NCI-H2171 treated with DMSO at 0.1 percent for 48 hours (cell line): Measurements from ENCODE around the gene SETBP1.

Source experiments
- DNase-seq: peaks from one replicate; lab custom pipeline; 2025; lab: John Stamatoyannopoulos, UW

SETBP1 gene

DNA sequence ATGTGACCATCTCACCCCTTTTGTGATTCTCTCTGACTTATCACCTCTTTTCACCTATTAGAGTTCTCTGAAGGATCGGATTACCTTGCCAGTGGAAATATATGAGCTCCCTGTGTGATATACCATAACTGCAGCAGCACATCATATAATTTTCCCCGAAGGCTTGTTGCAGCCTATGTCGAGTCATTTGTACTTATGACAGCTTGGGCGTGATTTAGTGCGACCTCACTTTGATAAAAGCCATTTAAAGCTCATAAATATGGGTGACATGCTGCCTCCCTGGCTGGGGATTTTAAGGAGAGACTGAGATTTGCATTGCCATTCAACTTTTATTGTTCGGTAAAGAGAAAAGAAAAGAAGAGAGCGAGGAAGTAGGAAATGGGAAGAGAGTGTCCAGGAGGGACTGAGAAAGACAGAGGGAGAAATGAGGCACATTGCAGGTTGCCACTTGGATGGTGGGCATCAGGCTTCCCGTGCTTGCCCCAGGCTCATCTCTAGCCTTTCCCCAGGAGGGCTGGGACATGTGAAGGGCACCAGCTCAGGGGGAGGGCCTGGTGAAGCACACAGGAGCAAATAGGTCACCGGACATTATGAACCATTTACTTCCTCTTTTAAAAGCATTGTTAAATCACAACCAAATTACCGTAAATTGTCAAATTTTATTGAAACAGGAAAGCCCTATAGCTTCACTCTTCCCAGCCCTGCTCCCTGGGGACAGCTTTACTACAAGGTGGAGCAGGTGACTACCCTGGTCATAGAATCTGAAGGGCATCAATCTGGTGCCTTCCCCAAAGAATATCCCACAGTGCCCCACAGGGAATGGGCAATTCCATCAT is 161.3 kb downstream of the SETBP1 start:
- peak; percentile 11 for DNase-seq

DNA sequence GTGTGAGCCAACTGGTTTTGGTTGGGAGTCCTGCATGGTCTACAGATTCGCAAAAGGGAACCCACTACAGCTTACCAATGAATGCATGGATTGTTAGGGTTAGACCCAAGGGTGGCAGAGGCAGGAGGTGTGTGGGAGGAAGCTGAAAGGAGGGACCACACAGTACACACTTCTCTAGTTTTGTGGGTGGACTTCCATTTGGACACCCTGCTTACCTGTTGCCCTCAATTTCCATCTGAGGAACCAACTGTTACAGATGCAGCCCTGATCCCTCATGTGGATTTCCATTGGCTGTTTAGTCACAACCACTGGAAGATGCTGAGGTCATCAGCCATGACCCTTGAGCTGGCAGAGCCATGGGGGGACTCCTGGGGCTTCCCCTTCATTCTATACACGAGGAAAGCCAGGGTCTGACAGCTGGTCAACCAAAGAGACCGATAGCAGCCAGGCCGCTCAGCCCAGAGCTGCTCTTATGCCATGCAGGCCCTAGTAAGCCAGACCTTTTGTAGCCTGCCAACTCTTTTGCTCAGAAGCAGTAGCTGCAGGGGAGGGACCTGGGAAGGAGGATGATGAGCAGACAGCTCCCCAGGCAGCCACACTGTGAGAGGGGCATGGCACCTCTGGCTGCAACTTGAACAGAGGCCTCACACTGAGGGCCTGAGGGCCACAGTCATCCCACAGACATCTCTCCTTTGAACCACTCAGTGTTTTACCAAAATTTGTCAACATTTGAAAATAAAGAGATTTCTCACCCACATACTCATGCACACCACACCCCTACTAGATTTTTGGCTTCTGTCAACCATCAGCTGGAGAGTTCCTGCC is 162.1 kb downstream of the SETBP1 start:
- DNase-seq, result no peak

DNA sequence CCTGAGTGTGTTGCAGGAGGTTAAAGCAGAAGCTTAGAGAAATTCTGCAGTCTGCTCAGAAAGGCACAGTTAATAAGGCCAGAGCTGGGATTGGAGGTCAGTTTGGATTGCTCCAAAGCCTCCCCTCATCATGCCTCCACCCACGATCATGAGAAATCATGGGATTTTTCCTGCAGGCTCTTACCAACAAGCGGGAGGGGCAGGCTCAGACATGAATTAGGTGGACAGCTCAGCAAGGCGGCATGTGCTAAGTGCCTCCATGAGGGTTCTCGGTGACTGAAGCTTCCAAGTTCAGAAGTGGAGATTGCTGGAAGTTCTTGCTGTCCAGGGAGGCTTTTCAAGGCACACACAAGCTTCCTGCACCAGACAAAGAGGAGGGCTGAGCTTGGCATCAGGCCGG is 163.8 kb downstream of the SETBP1 start:
- DNase-seq, result no peak

DNA sequence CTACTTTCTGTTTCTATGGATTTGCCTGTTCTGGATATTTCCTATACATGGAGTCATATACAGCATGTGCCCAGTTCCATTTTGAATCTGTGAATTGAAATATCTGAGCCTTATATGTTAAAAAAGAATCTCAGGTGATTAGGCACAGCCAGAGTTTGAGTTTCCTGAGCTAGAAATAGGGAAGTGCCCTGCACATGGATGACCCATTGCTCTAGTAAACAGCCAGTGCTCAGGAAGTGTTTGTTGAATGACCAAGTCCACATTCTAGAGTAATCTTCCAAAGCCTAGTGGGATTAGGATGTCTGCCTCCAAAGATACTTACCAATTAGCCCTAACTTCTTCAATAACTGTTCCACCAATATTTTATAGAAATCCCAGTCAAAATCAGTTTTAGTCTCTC is 165.8 kb downstream of the SETBP1 start:
- no peak for DNase-seq

DNA sequence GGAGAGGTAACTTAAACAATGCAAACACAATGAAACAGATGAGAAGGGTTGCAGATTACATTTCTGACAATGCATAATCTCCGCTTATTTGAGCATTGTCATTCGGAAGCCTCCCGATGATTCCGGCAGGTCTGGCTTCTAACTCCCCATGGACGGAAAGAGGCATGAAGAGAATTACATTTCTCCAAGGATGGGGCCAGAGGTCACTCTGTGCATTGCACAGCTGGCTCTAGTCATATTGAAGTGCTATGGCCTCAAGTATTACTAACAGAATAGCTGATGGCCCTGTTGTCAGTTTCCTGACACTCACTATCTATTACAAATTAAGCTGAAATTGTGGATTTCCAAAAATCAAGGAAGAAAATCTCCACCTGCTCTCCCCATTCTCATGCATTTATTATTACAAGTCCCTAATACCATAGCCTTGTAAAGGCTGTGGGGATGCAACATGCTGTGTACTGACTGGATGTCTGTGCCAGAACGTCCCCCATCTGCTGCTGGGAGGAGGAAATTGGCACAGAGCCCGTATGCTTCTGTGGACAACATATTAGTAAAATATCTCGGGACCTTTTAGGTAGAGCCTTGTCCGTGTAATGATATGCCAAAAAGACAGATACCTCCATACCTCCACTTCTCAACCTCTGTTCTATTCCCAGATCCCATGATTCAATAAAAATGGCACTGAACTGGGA is 168.1 kb downstream of the SETBP1 start:
- DNase-seq, result peak; percentile 75

DNA sequence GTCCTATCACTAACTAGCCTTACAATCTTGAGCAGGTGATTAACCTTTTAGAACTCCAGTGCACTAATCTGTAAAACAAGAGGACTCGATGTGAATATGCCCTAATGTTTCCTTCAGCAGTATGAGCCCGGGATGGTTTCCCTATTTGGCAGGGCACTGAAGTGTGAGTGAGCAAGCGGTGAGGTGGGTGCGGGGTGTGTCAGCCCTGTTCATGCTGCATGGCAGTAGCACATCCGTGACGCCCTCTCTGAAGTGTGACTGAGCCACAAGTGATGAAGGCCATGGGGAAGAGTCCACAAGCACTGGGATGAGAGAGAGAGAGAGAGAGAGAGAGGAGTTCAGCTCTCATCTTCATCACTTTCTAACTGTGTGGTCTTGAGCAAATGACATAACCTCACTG is 168.7 kb downstream of the SETBP1 start:
- DNase-seq, result no peak

DNA sequence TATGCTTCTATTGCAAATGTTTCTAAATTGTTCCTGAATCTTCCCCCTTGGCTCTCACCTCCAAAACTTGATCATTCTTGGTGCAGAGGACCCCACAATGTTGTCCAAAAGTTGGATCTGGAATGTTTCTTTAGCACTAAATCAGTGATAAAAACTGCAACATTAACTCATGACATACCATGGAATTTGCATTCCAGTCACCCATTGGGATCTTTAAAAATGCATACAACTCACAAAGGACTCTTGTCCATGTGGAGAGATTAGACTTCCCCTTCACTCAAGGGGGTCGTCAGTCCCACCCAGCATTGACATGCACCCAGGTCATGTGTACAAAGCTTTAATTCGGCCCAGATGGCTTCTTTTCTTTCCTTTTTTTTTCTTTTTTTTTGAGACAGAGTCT is 169.3 kb downstream of the SETBP1 start:
- no peak for DNase-seq

DNA sequence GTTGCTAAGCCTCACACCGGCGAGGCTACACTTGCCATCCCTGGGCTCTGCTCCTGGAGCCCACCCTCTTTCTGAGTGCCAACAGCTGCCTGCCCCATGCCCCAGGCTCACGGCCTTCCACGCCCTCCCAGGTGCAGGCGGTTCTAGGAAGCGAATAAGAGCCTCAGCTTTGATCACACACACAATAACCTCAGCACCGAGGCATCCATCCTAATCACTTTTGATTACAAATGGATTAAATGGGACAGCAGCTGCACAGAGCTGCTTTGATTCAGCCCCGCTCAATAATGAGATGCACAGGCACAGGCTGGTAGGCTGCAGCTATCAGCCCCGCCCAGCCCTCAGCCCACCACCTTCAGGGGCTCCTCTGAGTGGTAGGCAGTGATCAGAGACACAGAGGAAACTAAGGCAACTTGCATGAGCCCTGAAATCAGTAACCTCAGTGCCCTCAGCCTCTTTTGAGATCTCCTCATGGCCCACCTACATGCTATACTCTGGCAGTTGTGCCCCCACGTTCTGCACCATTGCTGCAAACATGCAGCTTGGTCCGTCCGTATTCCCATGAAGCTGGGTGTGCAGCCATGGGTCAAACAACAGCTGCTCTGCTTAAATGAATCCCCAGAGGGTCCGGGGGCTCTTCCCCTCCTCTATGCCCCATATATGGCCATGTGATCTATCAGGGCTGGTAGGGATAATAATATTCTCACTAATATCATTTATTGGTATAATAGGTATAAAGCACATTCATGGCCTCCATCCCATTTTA is 171.4 kb downstream of the SETBP1 start:
- DNase-seq, result no peak

DNA sequence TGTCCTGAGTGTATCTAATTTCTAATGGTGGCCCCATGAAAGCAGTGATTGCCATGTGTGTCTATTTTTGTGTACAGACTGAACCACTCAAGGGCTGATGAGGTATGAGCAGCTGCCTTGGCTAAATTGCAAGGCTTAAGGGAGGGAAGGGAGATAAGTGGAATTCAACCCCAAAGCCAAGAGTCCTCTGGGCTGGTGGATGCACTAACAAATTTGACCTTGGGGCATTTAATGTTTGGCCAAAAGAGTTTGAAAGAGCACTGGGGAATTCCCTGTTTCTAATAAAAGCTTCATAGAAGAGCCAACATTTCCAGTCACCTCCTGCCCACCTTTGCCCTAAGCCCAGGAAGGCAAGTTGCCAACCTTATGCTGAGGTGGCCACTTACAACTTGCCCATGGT is 172.1 kb downstream of the SETBP1 start:
- peak; percentile 19 for DNase-seq

DNA sequence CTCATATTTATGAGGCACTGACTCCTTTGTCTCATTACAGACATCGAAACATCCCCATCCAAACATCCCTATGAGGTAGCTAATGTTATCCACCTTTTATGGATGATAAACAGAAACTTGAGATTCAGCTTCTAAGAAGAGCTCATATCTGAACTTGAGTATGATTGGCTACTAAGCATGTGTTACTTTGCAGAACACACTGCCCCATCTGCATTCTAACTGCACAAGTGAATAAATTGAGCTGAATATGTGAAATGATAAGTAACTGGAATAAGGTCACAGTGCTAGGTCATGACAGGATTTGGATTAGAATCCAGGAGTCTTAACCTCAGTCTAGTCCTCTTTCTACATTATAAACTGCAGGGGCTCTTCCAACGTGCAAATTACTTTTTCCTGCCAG is 172.7 kb downstream of the SETBP1 start:
- no peak for DNase-seq

DNA sequence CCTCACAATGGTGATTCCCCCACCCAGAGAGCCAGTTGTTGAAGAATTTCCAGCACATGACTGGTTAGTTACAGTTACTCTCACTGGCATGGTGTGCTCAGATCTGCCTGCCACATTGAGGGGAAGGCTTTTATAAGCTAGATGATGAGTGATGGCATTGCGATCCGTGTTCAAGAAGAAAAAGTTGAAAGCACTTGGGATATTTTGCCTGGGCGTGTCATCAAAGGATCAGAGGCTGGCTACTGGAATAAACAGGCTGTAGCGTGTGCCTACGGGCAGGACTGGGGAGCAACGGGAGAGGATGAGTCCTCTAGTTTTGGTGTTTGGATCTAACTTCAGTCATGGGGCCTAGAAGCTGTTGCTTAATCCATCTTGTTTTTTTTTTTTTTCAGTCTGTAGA is 175.0 kb downstream of the SETBP1 start:
- no peak for DNase-seq

DNA sequence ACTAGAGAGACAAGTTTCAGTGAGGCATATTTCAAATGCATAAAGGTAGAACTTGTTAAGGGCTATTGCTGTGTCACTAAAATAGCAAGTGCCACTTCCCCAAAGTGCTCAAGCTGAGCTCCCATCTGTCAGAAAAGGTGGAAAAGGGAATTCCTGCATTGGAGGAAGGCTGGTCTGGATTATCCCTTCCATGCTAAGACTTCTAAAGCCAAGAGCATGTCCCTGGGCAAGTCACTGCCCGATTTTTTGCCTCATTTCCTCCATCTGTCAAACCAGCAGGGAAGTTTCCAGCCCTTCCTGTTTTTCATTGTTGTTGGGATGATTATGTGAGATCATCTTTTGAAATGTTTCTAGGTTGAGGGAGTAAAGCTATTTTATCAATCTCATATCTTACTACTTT is 175.5 kb downstream of the SETBP1 start:
- DNase-seq, result peak; percentile 89

DNA sequence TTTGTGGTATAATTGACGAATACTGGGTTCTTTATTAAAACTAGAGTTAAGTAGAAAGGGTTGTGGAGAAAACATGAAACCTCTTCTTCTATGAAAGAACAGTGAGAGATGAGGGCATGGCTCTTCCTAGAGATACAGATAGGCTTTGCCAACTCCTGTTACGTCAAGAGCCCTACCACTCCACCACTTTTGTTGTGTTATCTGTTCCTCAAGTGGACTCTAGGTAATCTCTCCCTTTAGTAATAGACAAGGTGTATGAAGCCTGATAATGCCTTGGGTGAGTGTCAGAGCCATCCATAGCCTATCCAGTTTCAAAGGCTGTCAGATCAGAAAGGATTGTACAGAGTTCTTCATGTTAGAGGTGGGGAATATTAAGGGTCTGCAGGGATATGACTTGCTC is 176.4 kb downstream of the SETBP1 start:
- no peak for DNase-seq

DNA sequence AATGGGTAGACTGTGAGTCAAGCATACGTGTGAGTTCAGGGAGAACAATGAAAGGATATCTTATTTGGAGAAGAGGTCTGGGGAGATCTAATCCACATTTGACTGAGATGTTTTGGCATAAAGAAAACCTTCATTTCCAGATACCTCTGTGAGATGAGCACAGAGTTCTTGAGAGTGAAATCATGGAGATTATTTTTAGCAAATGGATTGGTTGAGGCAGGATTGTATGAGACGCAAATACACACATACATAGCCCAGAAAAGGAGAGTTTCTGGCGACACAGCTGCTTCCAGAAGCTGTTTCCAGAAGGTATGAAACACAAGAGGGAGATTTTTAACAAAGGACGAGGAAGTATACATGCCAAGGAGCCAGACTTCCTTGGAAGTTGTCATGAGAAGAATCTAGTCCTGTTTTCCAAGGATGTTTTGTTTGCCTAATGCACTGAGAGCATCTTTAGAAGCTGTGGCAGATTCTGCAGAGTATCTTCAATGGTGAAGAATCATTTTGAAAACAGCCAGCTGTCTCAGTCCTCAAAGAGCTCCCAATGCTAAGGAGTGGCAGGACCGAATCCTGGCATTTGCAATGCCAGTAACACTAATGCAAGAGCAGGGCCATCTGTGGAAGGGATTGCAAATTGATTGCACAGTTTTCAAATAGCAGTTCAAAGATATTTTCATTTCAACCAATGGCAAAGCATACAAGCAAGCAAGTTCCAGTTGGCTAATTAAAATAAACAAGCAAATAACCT is 177.2 kb downstream of the SETBP1 start:
- no peak for DNase-seq

DNA sequence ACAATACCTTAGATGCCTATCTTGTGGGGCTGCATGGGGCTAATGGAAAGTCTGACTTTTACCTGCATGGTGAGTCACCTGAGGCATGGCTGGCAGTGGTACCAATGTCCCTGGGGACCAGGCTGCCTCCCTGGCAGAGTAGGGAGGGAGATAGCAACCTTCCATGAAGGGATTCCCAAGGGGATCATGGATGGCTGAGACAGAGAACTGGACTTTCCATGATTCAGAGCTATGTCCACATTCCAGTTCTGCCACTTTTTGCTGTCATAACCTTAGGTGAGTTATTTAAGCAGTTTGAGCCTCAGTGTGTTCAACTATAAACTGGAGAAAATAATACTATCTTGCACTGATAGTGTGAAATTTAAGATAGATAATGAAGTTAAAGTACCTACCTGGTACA is 178.6 kb downstream of the SETBP1 start:
- DNase-seq, result no peak

DNA sequence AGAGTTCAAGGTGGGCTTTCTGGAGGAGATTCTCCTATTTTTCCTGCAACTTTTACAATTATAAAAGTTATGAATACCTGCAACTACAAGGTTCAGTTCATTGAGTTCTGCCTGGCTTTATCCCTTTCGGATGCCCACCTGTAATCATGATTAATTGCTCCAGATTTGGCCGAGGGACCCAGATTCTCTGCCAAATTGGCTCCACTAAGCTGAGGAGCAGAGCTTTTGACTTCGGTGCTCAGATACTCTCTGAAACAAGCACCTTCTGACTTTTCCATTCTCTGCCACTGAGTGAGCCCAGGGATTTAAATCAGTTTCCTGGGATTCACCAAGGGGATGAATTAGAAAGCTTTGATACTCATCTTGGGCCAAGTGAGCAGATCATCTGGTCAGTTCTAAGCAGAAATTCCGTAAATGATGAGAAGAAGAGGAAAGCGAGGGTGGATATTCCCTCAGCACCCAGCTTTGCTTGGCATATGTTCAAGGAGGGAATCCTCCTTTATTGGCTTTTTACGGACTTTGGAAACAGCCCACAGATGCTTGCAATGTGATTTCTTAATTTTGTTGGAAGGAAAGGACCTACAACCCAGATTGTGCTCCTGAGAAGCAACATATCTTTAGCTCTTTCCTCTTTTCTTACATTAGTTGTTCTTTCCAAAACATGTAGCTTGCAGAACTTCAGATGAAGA is 179.2 kb downstream of the SETBP1 start:
- DNase-seq, result no peak

DNA sequence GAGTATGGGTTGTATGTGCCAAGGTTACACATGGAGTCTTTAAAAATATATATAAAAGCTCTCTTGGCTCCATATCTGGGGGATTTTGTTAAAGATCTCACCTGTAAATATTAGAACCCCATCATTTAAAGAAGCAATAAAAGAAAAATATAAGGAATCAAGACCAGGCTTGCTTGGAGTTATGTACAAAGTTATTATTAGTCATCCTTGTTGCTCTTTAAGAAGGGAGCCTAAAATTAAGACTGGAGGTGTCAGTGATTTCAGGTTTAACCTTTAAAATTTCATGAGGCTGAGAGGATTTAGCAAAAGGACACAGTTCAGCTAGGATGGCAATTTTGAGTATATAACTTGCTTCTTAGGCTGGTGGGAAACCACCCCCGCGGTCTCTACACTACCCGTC is 181.4 kb downstream of the SETBP1 start:
- DNase-seq, result no peak

DNA sequence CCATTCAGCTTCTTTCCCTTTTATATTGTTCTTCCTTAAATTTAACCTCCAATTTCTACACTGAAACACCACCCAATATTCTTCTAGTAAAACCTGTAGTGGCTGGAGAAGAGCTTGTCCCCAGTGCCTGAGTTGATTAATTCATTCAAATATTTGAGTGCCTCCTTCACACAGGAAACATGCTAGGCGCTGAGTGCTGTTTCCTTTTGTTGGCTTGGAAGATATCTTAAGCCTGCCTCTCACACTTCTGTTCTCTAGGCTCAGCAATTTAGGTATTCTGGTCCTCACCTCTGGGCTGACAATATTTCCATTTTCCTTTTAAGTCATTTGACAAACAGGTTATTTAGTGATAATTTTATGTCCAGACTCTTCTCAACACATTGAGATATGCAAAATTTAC is 185.4 kb downstream of the SETBP1 start:
- DNase-seq, result no peak

DNA sequence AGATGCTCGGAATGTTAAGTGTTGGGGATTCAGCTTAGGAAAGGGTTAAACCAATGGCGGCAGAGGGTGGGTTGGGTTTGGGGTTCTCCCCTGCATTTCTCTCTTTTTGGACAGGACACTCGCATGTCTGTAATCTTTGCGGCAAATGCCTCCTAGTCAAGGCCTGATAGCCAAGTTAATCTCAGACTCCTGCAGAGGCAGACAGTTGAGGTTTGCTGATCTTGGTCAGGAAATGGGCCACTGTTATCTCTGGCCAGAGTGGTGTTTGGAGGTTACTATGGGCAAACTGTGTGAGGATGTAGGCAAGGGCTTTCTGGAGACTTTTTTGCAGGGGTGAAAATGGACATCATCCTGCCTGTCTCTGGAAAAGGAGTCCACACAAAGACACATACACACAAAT is 188.8 kb downstream of the SETBP1 start:
- no peak for DNase-seq

DNA sequence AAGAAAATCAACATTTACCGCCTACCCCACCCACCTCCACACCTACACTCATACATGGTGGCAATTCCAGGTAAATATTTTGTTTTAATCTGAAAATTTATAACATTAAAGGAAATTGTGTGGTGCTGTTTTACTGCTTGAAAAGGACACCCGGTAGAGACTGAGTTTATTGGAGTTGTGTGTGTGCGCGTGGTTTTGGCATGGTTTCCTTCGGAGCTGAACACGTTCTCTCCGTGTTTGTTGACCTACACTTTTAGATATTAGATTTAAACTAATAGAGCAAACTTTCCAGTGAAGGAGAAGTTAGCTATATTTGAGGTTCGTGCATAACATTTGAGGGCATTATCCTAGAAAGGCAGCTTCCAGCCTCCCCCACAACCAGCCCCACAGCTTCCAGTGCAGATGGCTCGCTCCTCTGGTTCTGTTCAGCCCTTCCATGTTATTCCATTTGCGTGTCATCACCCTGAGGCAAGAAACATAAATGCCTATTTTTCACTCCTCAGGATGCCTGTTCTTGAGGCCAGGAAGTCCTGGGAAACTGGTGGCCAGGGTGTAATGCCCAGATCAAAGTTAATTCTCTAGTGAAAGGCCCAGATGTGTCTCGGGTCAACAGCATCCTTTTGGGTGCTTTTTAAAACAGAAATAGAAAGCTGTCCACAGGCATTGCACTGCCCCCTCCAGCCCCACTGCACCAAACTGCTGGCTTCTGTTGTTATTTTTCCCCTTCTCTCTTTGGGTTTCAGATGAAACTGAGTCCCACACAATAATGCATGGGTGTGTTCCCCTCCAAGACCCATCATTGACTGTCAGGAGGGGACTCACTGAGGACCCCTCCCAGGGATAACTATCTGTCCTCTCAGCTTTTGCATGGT is 190.2 kb downstream of the SETBP1 start:
- DNase-seq, result no peak
